Astrocyte of the cerebellum (primary cell): ENCODE data around the gene CDK11B.

ENCODE experiments used
- DNase-seq: peaks from one replicate; pipeline ENCODE4 v3.0.0-alpha.2; 2011; ENCODE audit warnings: low read depth
- H3K4me3 ChIP-seq: 2 replicates; pipeline ENCODE4 v1.5.1; 2011; ENCODE audit warnings: mild to moderate bottlenecking, low read depth, low read length, moderate library complexity
- CTCF ChIP-seq: IDR thresholded peaks from 2 replicates; pipeline ENCODE4 v1.5.1; 2012; ENCODE audit warnings: low read length, low read depth, moderate library complexity, mild to moderate bottlenecking; ENCODE audit errors: missing control alignments
- in situ Hi-C: cut with HindIII; loops from 2 replicates; pipeline ENCODE4 v1.10.0; 2017; ENCODE audit warnings: low sequenced_read_pairs

CDK11B gene

GRCh38 chr1:1604374-1605033 is 54.3 kb downstream of the CDK11B start:
- DNase-seq: no peak
- in situ Hi-C loops: no loop called here
- no peak for TF ChIP-seq CTCF
- no peak overlapping the region for H3K4me3 ChIP-seq

GRCh38 chr1:1603671-1604373 is 55.0 kb downstream of the CDK11B start:
- no peak overlapping the region for H3K4me3 ChIP-seq
- DNase-seq: no peak
- in situ Hi-C loops: no loop called here
- TF ChIP-seq CTCF: no peak

- H3K4me3 ChIP-seq: no peak overlapping the region
- in situ Hi-C loops: no loop called here
- TF ChIP-seq CTCF: no peak
- no peak for DNase-seq
Measured at GRCh38 chr1:1602968-1603506, 55.8 kb downstream of the CDK11B start.

GRCh38 chr1:1602304-1602967 is 56.4 kb downstream of the CDK11B start:
- H3K4me3 ChIP-seq: no peak overlapping the region

GRCh38 chr1:1601564-1602303 is 57.1 kb downstream of the CDK11B start:
- in situ Hi-C loops: no loop called here
- no peak for TF ChIP-seq CTCF
- DNase-seq: no peak
- H3K4me3 ChIP-seq: no peak overlapping the region

More at GRCh38 chr1:1602304-1602967, 56.4 kb downstream of the CDK11B start:
- DNase-seq: no peak
- TF ChIP-seq CTCF: no peak
- in situ Hi-C loops: no loop called here
